Peyer's patch (tissue), 4 donors: ENCODE data around the gene RSPH4A. TPM values are rescaled to one million over a fixed set of nuclear protein-coding genes. Genes with fewer than 3 reads are reported as not detected.
"Not testable (repeated sequence)": the region's sequence is repeated elsewhere in the genome, so short reads cannot be mapped to it uniquely, and the experiment has no call there.

Experiments
- DNase-seq, 3 donors: peaks; one replicate each; pipeline ENCODE4 v3.0.0-alpha.2; 2017 to 2019
- H3K27ac ChIP-seq, 4 donors: fragments of 200-600 bp; sonication (generic); one replicate each; pipeline ENCODE4 v1.5.1; 2016 to 2019
- H3K27me3 ChIP-seq, 2 donors: fragments of 200-600 bp; sonication (generic); one replicate each; pipeline ENCODE4 v1.5.1; 2019
- H3K36me3 ChIP-seq, 3 donors: fragments of 200-600 bp; sonication (generic); one replicate each; pipeline ENCODE4 v1.5.1; 2016 to 2019
- H3K4me1 ChIP-seq, 4 donors: fragments of 200-600 bp; sonication (generic); one replicate each; pipeline ENCODE4 v1.5.1; 2016 to 2019
- H3K4me3 ChIP-seq, 4 donors: fragments of 200-600 bp; sonication (generic); 1 replicate in 3 of 4; 2 replicates in 1 of 4; pipeline ENCODE4 v1.5.1; 2016 to 2019; ENCODE audit warnings: mild to moderate bottlenecking in 1 of 4
- H3K9me3 ChIP-seq, 4 donors: fragments of 200-600 bp; sonication (generic); one replicate each; pipeline ENCODE4 v1.5.1; 2016 to 2019; ENCODE audit warnings: mild to moderate bottlenecking in 1 of 4
- CTCF ChIP-seq, 6 experiments: fragments of 450-650 bp in 4 of 6; fragments of 200-600 bp in 2 of 6; sonication (generic) in 1 of 6; IDR thresholded peaks; one replicate each; pipeline ENCODE4 v1.5.1; 2017 to 2019; ENCODE audit warnings: antibody characterized with exemption in 6 of 6, mild to moderate bottlenecking in 3 of 6, moderate library complexity in 1 of 6
- POLR2A ChIP-seq, 2 donors: fragments of 450-650 bp; IDR thresholded peaks; one replicate each; pipeline ENCODE4 v1.5.1; 2017; ENCODE audit warnings: antibody characterized with exemption in 2 of 2, mild to moderate bottlenecking in 2 of 2, moderate library complexity in 2 of 2
- total RNA-seq, 4 donors: library from RNA; depleted of rRNA; stranded (reverse); fragments of >200 nt; gene quantifications; one replicate each; pipeline ENCODE4 v1.1.0, GENCODE V29; 2016

RSPH4A gene
- total RNA-seq, 4 donors from 2014 or later, result 0.35 to 5.0 (median 1.2) TPM

DNA sequence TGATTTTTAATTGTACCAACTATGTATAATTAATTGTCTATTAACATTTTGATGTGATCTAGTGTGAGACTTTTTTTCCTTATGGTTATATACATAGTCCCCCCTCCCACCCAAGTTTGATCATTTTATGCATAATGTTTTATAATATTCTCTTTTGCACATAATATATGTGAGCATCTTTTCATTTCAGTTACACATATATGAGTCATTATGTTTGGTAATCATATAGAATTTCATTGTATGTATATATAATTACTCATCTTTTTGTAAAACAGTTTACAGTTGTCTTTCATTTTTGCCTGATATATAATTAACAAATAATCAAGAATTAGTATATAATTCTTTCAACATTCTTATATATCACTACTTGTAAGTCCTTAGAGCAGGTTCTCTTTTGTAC, 30.0 kb upstream of the RSPH4A start:
- no peak for DNase-seq
- Histone ChIP-seq H3K27me3 (no peaks in the 10 kb centered on the region), H3K4me3 (no peak overlapping the region), H3K4me1 (no peaks in the 10 kb centered on the region), H3K9me3 (no peaks in the 10 kb centered on the region), H3K27ac (no peak overlapping the region), H3K36me3 (peaks cover 0 to 58% (median 0%) of the 10 kb centered on the region in 3 donors)
- TF ChIP-seq CTCF (IDR thresholded peaks at IDR 0.05), result no peak
- no peak for TF ChIP-seq POLR2A (IDR thresholded peaks at IDR 0.05)

DNA sequence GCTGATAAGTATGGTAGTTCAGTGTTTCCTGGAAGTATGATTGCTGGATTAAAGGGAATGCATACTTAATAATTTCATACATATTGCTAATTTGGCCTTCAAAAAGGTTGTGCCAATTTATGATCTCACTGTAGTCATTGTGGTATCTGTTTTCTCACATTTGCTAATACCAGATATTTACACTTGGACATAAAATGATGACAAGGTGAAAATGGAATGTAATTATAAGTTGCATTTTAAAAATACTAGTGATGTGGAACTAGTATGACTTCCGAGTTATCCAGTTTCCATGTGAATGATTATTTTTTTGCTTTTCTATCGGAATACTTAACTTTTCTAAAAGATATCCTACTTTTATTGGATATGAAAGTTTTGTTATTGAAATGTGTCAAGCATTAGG, 29.5 kb upstream of the RSPH4A start:
- no peaks in the 10 kb centered on the region for H3K27me3 ChIP-seq
- H3K4me3 ChIP-seq, result no peak overlapping the region
- no peak overlapping the region for H3K27ac ChIP-seq
- H3K4me1 ChIP-seq, result no peaks in the 10 kb centered on the region
- peaks cover 0 to 63% (median 0%) of the 10 kb centered on the region in 3 donors for H3K36me3 ChIP-seq
- no peak for TF ChIP-seq CTCF (IDR thresholded peaks at IDR 0.05)
- no peak for TF ChIP-seq POLR2A (IDR thresholded peaks at IDR 0.05)
- H3K9me3 ChIP-seq, result no peaks in the 10 kb centered on the region
- no peak for DNase-seq

- Histone ChIP-seq H3K4me3 (no peak overlapping the region), H3K4me1 (no peaks in the 10 kb centered on the region), H3K27me3 (no peaks in the 10 kb centered on the region), H3K27ac (no peak overlapping the region), H3K36me3 (peaks cover 0 to 47% (median 0%) of the 10 kb centered on the region in 3 donors), H3K9me3 (no peaks in the 10 kb centered on the region)
- no peak for DNase-seq
- TF ChIP-seq CTCF (IDR thresholded peaks at IDR 0.05) (no peak), POLR2A (IDR thresholded peaks at IDR 0.05) (no peak)
These were observed 21.0 kb upstream of the RSPH4A start for GRCh38 chr6:116595247-116595646.

GRCh38 chr6:116596815-116597214, 19.5 kb upstream of the RSPH4A start:
- DNase-seq, result no peak
- no peak for TF ChIP-seq CTCF (IDR thresholded peaks at IDR 0.05)
- no peak for TF ChIP-seq POLR2A (IDR thresholded peaks at IDR 0.05)
- Histone ChIP-seq H3K36me3 (peaks cover 0 to 31% (median 0%) of the 10 kb centered on the region in 3 donors), H3K4me1 (no peaks in the 10 kb centered on the region), H3K4me3 (no peak overlapping the region), H3K27ac (no peak overlapping the region), H3K27me3 (no peaks in the 10 kb centered on the region), H3K9me3 (no peaks in the 10 kb centered on the region)

- H3K27ac ChIP-seq, H3K9me3 ChIP-seq, H3K4me1 ChIP-seq, H3K27me3 ChIP-seq, H3K4me3 ChIP-seq, DNase-seq, H3K36me3 ChIP-seq: not testable (repeated sequence)
These were observed 12.4 kb upstream of the RSPH4A start for GRCh38 chr6:116603916-116604315.

GRCh38 chr6:116604868-116605267, 11.4 kb upstream of the RSPH4A start:
- H3K27me3 ChIP-seq, H3K4me3 ChIP-seq, H3K36me3 ChIP-seq, H3K9me3 ChIP-seq, DNase-seq, H3K4me1 ChIP-seq, H3K27ac ChIP-seq: not testable (repeated sequence)

DNA sequence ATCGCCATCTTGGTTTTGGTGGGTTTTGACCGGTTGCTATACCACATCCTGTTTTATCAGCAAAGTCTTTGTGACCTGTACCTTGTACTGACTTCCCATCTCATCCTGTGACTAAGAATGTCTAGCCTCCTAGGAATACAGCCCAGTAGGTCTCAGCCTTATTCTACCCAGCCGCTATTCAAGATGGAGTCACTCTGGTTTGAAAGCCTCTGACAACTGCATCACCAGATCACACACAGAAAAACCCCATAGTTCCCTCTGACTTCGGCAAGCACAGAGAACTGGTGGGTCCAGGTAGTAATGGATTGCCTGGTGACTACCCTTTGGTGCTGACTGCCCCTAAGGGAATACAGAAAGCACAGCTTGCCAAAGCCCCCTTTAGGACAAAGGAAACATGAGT, 10.3 kb upstream of the RSPH4A start:
- H3K4me3 ChIP-seq, result no peak overlapping the region
- DNase-seq, result no peak
- no peaks in the 10 kb centered on the region for H3K9me3 ChIP-seq
- H3K36me3 ChIP-seq, result peaks cover 0 to 6% (median 0%) of the 10 kb centered on the region in 3 donors
- no peaks in the 10 kb centered on the region for H3K27me3 ChIP-seq
- H3K27ac ChIP-seq, result no peak overlapping the region
- TF ChIP-seq POLR2A (IDR thresholded peaks at IDR 0.05), result no peak
- no peak for TF ChIP-seq CTCF (IDR thresholded peaks at IDR 0.05)
- no peaks in the 10 kb centered on the region for H3K4me1 ChIP-seq
